HG02852 (cell line): ENCODE results near the gene BCS1L.
"Not testable (repeated sequence)": the region's sequence is repeated elsewhere in the genome, so short reads cannot be mapped to it uniquely, and the experiment has no call there.

Source experiments
- ATAC-seq: cut with Tn5 transposase; IDR thresholded peaks from one replicate; pipeline ENCODE4 v1.9.1; 2021; ENCODE audit warnings: mild to moderate bottlenecking, moderate library complexity; ENCODE audit not compliant: unreplicated experiment

Gene BCS1L

DNA sequence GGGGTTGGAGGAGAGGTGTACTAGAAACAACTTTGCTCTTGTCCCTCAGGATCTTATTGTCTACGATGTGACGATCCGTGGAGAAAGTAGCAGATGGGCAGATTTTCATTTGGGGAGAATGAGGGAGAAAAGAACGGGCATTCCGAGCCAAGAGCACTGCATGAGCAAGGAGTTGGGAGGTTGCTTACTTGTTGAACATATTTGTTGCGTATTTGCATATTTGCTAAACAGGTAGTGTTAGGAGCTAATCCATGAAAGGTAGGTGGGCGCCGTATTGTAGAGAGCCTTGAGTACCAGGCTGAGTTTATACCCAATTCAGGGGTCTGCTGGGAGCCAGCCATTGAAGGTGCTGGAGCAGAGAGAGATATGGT, 490 bp downstream of the BCS1L start:
- no peak for ATAC-seq

DNA sequence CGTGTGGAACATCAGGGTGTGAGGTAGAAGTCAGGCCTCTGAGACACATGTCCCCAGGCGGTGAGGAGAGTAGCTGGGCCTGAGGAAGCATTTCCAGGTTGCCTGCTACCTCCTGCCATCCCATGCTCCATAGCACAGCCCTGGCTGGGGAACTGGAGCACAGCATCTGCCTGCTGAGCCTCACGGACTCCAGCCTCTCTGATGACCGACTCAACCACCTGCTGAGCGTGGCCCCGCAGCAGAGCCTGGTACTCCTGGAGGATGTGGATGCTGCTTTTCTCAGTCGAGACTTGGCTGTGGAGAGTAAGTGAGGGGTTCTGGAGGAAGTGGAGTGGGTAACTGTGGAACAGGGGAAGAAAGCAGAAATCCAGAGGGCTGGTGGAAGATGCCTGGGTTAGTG, 2.9 kb downstream of the BCS1L start:
- no peak for ATAC-seq

DNA sequence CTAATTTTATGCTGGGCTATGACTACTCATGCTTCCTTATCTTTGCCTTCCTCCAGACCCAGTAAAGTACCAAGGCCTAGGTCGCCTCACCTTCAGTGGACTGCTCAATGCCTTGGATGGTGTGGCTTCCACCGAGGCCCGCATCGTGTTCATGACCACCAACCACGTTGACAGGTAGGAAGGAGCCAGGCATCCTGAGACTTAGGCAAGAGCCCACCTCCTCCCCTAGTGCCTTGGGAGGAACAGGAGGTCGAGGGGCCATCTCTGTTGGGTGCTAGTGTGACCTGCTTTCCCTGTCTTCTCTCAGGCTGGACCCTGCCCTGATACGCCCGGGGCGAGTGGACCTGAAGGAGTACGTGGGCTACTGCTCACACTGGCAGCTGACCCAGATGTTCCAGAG, 3.3 kb downstream of the BCS1L start:
- no peak for ATAC-seq

DNA sequence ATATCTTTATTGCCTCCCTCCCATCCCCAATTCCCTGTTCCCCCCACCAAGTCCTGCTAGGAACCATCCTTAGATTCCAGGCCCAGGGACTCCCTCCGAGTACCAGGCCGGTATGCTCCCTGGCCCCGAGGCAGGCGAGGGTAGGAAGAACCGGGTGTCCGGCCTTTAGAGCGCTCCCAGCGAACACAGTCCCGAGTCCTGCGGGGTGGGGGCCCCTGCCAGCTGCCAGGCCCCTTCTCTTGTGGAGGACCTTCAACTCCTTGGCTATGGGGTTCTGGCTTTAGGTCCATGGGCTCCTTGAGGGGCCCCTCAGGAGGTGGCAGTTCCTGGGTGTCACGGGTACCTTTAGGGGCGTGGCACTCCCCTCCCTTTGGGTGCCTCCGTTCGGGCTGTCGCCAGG, 4.4 kb downstream of the BCS1L start:
- no peak for ATAC-seq

DNA sequence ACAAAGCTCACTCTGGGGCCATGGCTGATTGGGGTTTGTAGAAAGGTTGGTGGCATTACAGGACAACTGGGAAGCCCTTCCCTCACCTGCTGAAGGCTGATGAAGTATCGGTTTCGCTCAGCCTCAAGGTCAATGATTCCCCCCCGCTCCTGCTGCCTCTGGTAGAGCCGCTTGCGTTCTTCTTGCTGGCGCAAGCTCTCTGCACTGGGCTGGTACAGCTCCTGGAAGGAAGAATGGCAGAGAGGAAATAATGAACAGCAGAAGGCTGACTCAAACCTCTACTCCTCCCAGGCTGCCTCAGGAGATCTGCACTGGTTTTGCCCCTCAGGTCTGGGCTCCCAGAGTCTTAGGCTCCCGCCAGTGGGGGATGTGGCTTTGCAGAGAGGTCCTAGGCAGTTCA, 5.2 kb downstream of the BCS1L start:
- ATAC-seq, result no peak

DNA sequence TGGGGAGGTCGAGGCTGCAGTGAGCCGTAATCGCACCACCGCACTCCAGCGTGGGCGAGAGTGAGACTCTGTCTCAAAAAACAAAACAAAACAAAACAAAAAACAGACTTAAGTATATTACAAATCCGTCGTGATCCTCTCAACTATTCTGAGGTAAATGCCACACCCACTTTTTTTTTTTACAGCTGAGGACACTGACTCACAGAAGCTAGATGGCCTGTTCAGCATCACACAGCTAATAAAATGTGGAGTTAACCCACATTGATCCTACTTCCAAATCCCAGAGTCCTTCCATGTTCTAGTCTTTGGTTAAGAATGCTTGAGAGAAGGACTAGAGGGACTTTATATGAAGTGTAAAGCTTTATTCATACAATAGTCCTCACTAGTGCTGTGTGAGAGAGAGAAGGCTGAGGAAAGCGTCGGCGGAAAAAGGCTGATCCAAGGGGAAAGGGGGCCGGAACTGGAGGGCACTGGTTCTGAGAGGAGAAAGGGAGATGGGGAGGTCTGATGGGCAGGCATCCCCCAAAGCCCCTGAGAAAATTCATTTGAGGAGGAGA, 11.7 kb downstream of the BCS1L start:
- no peak for ATAC-seq

DNA sequence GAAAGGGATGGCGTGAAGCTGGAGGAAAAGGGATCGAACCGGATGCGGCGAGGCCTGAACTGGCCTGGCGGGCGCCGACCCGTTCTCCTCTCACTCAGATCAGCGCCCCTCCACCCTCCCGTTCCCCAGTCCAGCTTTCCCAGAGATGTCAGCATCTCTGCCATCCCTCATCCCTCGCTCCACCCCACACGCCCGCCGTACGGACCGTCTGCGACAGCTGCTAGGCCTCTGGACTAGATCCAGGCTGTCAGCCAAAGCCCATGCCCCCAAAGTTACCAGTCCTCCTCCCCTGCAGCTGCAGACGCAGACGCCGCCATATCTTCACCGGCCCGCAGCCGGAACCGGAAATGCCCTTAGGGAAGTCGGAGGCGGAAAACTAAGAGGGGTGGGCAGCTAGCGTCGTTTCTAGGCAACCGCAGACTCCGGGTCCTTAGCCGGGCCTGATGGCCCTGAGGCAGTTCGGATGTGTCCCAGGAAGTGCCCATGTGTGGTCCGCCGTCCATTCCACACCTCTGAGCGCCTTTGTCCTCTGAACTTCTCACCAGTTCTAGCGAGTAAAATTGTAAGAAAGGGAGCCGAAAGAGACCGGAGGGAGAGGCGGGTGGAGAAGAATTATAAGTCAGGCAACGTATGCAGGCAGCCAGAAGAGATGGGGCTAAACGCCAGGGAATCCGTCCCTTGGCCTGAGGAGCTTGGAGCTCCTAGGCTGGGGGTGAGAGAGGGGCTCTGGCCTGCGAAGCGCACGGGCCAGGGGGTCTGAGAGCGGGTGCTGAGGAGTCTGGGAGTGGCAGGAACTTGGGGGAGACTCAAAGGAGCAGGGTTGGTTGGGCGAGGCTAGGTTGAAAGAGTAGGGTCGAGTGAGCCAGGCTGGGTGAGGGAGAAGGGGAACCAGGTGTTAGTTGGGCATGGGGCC, 12.4 kb downstream of the BCS1L start, which contains the start of the genes RNF25 and STK36:
Gene RNF25, minus strand, starts transcription at position 349 of the 913 bp plus-strand sequence. Its CDS starts 32 bp downstream, at position 317.
Gene STK36, plus strand, starts transcription at position 433 of the 913 bp plus-strand sequence. CDS start 744 bp downstream, outside the sequence.
- ATAC-seq, result peak; percentile 99

DNA sequence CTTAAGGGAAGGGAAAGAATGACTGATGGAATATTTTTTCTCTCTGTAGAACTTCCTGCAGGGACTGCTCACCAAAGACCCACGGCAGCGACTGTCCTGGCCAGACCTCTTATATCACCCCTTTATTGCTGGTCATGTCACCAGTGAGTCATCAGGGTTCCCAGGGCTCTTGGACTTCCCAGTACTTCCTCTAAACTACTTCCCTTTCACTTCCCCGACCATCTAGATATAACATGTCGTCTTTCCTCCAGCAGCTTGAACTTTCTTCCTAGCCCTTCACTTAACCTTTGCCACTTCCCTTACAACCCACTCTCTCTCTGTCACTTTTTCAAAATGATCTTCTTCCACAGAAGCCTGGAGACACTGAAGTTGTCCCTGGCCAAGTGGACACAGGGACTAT, 19.6 kb downstream of the BCS1L start:
- no peak for ATAC-seq

DNA sequence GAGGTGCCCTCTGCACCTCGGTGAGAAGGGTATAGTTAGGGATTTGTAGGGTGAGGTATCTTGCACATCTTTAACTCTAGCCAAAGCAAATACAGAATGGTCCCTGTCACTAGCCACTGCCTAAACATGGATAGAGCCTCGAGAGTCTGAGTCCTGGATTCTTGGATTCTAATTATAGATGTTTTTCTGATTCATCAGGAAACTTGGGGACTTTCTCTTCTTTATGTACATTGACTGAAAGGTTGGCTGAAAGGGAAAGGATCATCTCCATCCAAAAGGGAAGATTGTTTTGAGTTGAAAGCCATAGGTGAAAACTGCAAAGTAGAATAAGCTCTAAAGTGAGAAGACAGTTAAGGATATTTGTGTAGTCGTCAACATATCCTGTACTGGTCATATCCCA, 20.6 kb downstream of the BCS1L start:
- ATAC-seq, result no peak

DNA sequence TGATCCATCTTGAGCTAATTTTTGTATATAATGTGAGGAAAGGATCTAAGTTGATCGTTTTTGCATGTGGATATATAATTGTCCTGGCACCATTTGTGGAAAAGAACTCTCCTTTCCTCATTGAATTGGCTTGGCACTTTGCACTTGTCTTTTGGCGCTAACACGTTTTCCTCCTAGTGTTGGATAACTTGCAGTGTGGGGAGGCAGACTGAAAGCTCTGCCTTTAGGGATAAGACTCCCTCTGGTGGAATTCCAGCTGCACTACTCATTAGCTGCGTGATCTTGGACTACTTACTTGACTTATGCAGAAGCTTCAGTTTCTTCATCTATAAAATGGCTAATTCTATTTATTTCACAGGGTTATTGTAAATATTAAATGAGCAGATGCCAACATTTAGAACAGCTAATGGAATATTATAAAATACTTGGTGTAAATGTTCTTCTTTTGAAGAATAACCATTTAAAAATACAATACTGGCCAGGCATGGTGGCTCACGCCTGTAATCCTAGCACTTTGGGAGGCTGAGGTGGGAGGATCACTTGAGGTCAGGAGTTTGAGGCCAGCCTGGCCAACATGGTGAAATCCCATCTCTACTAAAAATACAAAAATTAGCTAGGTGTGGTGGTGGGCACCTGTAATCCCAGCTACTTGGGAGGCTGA, 28.0 kb downstream of the BCS1L start:
- not testable (repeated sequence) for ATAC-seq

DNA sequence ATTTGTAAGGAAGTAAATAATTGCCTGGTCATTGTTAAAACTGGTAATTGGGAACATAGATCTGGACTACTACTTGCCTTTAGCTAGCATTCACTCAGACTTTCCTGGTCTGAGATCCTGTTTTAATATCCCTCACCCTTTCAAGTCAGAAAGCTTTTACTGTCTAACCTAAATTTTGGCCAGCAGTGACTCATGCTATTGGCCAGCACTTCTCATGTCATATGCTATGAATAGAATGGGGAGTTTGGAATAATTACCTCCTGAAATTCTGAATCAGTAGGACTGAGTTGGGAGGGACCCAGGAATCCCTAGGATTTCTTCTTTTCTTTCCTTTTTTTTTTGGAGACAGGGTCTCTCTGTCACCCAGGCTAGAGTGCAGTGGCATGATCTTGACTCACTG, 31.8 kb downstream of the BCS1L start:
- ATAC-seq, result no peak

DNA sequence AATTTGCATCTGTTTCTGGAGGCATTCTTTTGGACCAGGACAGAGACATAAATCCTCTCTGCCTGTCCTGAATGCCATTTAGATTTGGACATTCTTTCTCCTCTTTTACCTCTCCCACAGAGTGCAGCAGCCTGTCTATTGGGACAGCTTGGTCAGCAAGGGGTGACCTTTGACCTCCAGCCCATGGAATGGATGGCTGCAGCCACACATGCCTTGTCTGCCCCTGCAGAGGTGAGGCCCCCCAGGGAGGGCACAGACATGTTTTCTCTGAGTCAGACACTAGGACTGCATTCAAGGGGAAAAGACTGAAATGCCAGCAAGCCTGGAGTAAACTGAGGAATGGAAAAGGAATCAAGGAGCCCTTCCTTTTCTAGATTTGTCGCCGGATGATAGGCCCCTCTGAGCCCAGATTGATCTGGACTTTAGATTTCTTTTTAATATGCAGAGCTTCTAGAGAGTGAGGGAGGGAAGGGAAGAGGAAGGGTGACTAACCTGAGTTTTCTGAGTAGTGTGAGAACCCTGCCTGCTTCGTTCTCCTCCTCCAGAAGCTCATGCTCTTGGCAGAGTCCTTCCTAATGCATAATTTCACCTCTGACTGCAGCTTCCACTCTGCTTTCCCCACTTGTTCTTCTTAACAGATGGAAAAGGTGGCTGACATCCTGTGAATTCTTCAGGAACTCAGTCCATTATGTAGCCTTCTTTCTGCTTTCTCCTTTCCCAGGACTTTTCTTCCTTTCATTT, 35.1 kb downstream of the BCS1L start:
- ATAC-seq, result no peak

DNA sequence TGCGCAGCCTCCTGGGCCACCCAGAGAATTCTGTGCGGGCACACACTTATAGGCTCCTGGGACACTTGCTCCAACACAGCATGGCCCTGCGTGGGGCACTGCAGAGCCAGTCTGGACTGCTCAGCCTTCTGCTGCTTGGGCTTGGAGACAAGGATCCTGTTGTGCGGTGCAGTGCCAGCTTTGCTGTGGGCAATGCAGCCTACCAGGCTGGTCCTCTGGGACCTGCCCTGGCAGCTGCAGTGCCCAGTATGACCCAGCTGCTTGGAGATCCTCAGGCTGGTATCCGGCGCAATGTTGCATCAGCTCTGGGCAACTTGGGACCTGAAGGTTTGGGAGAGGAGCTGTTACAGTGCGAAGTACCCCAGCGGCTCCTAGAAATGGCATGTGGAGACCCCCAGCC, 39.4 kb downstream of the BCS1L start:
- ATAC-seq, result no peak

DNA sequence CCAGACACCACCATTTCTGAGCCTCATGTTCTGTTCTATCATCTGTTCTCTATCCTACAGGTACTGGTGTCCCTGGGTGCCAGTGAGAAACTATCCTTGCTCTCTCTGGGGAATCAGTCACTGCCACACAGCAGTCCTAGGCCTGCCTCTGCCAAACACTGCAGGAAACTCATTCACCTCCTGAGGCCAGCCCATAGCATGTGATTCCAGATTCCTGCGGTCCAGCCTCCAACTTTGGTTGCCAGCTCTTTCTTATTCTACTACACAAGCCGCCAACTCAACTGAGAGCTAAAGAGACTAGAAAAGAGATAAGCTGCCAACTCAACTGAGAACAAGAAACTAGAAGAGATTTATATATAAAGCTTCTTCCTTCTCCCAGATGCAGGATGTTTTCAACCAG, 42.3 kb downstream of the BCS1L start:
- no peak for ATAC-seq

DNA sequence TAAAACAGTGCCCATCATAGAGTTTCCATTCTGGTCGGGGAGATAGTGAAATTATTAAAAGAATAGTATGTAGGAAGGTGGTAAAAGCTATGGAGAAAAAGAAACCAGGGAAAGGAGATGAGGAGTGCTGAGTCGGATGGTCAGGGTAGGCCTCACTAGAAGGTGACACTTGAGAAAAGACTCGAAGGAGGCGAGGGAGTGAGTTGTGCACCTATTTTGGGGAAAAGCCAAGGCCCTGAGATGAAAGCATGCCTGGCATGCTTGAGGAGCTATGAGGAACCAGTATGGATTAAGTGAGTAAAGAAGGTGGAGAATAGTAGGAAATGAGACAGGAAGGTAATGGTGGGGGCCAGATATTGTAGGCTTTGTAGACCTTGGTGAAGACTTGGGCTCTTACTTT, 43.9 kb downstream of the BCS1L start:
- no peak for ATAC-seq

DNA sequence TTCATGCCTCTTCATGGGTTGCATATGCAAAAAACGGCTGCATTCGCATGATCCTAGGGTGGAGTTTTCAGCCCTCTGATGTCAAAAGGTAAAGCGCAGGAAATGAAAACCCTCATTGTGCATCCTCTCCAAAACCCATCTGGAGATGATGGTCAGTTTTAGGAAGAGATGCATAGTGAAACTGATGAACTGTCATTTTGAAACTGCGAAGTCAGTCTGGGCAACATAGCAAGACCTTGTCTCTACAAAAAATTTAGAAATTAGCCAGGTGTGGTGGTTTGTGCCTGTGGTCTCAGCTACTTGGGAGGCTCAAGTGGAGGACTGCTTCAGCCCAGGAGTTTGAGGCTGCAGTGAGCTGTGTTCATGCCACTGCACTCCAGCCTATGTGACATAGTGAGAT, 48.6 kb downstream of the BCS1L start:
- ATAC-seq, result peak; percentile 41

DNA sequence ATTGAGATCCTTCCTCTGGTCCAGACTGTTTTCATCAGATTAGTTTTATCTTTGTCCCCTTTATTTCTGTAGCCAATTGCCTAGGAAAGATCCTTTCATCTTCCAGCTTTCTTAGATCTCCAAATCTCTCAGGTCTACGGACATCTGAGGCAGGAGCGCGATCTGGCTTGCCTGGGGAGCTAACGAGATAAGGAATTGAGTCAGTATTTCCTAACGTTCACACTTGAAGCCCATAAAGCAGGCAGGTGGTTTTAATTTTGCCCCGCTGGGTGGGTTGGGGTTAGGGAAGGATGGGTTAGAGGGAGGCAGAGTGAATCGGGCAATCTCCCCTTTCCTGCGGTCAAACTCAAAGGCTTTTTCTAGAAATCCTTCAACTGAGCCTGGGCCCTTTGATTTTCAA, 50.4 kb downstream of the BCS1L start:
- no peak for ATAC-seq

DNA sequence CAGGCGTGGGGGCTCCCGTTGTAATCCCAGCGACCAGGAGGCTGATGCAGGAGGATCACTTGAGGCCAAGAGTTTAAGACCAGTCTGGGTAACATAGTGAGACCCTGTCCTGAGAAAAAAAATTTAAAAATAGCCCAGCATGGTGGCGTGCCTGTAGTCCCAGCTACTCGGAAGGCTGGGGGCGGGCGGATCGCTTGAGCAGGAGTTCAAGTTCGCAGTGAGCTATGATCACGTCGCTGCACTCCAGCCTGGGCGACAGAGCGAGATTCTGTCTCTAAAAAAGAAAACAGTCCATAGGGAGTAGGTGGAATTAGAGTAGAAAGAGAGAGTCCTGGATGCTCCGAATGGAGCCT, 50.8 kb downstream of the BCS1L start:
- ATAC-seq, result no peak

DNA sequence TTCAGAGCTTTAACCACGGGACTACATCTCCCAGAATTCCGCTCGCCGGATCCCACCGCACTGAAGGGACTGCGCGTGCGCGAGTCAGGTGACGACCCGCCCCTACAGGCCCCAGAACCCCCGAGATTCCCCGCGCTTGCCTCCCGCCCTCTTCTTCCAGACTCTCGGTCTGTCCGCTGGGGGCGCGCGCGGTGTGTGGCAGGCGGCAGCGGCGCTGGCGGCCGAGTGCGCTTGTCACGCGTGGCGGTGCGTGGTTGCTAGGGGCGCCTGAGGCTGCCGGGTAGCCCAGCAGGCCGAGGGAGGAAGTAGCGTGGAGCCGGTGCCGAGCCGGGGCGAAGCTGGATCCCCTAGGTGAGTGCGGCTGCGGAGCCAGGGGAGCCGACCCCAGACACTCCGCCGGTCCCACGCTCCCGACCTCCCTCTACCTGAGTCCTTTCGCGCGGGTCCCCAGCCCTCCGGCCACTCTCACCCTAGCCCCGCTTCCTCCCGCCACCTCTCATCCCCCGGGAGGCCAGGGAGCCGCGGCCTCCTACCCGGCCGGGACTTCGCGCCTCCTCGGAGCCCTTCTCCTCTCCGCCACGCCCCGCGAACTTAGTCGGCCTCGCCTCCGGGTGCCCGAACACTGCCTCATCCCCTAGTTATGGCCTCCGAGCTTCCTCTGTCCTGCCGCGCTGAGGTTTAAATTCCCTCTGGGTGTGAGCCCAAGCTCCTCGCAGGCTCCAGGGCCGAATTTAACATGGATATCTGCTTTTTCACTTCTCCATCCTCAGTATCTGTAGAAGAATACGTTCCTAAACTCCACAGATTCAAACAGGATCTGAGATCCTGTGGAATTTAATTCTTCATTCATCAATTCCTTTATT, 51.4 kb downstream of the BCS1L start, which contains the start of gene TTLL4:
Gene TTLL4, plus strand, starts transcription at position 149 of the 863 bp plus-strand sequence. CDS start 26,842 bp downstream, outside the sequence.
- ATAC-seq, result peak; percentile 88

DNA sequence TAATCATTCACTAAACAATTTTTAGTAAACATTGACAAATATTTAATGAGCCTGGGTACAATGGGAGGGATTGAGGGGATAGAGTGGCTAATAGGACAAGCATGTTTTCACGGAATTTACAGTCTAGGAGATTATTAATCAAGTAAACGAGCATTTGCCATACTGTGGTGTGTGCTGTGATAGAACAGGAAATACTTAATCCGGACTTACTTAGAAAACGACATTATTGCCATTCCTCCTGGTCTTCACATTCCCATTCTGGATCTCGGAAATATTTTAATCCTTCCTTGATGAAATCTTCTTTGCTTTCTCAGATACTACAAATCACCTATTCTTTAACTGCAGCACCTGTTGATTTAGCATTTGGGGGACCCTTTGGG, 52.1 kb downstream of the BCS1L start:
- no peak for ATAC-seq
